ENCODE results near the gene SLC5A5. TPM values are rescaled to one million over a fixed set of nuclear protein-coding genes. Genes with fewer than 3 reads are reported as not detected.
A peak's percentile ranks its signal among the peaks of the same experiment; 100 is the strongest.

Gene SLC5A5
- total RNA-seq, 1 donor from 2014 or later, result 0.18 TPM

DNA sequence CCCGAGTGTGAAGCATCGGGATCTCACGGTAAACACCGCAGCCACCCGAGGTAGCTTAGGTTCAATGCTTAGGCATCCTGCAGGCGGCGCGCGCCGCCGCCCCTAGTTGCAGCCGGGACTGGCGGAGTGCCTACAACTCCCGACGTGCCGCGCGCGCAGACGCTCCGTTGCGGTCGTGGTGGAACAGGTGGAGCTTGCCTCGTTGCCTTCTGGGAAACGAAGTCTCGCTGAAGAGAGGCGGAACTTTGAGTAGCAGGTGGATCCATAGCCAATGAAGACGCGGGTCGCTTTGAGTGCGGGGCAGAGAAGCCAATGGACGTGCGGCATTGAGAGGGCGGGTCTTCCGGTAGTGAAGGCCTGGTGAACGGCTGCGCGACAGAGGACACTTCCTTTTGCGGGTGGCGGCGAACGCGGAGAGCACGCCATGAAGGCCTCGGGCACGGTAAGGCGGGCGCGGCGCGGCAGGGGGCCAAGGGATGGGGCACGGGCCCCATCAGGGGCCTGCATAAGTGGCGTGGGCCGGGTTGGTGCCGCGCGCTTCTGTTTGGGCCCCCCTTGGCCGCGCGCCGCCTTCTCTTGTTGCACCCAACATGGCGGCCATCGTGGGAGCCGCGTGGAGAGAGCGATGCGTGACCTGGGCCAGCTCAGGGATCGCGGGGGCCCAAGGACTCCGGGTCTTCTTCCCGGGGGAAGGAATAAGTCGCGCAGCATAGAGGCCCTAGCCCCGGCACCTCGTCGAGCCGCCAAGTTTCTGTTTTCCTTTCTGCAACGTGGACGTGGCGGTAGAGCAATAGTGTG lies 12.0 kb upstream of the SLC5A5 start, which contains the start of gene RPL18A:
Gene RPL18A (plus strand): TSS at position 378 of the 798 bp plus-strand sequence. CDS start 47 bp downstream, at position 425.
- TF ChIP-seq, protein P1, sequence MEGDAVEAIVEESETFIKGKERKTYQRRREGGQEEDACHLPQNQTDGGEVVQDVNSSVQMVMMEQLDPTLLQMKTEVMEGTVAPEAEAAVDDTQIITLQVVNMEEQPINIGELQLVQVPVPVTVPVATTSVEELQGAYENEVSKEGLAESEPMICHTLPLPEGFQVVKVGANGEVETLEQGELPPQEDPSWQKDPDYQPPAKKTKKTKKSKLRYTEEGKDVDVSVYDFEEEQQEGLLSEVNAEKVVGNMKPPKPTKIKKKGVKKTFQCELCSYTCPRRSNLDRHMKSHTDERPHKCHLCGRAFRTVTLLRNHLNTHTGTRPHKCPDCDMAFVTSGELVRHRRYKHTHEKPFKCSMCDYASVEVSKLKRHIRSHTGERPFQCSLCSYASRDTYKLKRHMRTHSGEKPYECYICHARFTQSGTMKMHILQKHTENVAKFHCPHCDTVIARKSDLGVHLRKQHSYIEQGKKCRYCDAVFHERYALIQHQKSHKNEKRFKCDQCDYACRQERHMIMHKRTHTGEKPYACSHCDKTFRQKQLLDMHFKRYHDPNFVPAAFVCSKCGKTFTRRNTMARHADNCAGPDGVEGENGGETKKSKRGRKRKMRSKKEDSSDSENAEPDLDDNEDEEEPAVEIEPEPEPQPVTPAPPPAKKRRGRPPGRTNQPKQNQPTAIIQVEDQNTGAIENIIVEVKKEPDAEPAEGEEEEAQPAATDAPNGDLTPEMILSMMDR (IDR thresholded peaks at IDR 0.05), result peak; percentile 83
- H3K4me1 ChIP-seq, result peaks cover 20% of the 10 kb centered on the region
- peak; percentile 99 for DNase-seq
- H3K9me3 ChIP-seq, result no peaks in the 10 kb centered on the region
- peaks cover 40% of the 10 kb centered on the region for H3K36me3 ChIP-seq
- intact Hi-C loops (cut with DNase I), result no loop called here
- ATAC-seq, result peak; percentile 97 to 98
- no peaks in the 10 kb centered on the region for H3K27me3 ChIP-seq (ENCODE audit: low read depth)
- peak within 1 kb of the TSS; percentile 100 for H3K4me3 ChIP-seq
- H3K27ac ChIP-seq, result peak within 1 kb of the TSS; percentile 92

- H3K36me3 ChIP-seq, result peaks cover 48% of the 10 kb centered on the region
- H3K27ac ChIP-seq, result peak overlapping the region; percentile 92
- H3K4me1 ChIP-seq, result peaks cover 26% of the 10 kb centered on the region
- TF ChIP-seq, protein P1 (IDR thresholded peaks at IDR 0.05), result no peak
- intact Hi-C loops (cut with DNase I), result no loop called here
- peak overlapping the region; percentile 100 for H3K4me3 ChIP-seq
- no peak for ATAC-seq
- no peaks in the 10 kb centered on the region for H3K9me3 ChIP-seq
- no peaks in the 10 kb centered on the region for H3K27me3 ChIP-seq (ENCODE audit: low read depth)
- no peak for DNase-seq
These were observed 11.3 kb upstream of the SLC5A5 start for GRCh38 chr19:17860331-17860992.

- Histone ChIP-seq H3K27me3 (ENCODE audit: low read depth) (no peaks in the 10 kb centered on the region), H3K9me3 (no peaks in the 10 kb centered on the region), H3K27ac (peak overlapping the region; percentile 92), H3K4me3 (peak overlapping the region; percentile 100), H3K36me3 (peaks cover 50% of the 10 kb centered on the region), H3K4me1 (peaks cover 31% of the 10 kb centered on the region)
- no peak for ATAC-seq
- TF ChIP-seq, protein P1 (IDR thresholded peaks at IDR 0.05), result no peak
- DNase-seq, result no peak
- intact Hi-C loops (cut with DNase I), result no loop called here
These were observed 10.8 kb upstream of the SLC5A5 start for GRCh38 chr19:17860993-17861360.

DNA sequence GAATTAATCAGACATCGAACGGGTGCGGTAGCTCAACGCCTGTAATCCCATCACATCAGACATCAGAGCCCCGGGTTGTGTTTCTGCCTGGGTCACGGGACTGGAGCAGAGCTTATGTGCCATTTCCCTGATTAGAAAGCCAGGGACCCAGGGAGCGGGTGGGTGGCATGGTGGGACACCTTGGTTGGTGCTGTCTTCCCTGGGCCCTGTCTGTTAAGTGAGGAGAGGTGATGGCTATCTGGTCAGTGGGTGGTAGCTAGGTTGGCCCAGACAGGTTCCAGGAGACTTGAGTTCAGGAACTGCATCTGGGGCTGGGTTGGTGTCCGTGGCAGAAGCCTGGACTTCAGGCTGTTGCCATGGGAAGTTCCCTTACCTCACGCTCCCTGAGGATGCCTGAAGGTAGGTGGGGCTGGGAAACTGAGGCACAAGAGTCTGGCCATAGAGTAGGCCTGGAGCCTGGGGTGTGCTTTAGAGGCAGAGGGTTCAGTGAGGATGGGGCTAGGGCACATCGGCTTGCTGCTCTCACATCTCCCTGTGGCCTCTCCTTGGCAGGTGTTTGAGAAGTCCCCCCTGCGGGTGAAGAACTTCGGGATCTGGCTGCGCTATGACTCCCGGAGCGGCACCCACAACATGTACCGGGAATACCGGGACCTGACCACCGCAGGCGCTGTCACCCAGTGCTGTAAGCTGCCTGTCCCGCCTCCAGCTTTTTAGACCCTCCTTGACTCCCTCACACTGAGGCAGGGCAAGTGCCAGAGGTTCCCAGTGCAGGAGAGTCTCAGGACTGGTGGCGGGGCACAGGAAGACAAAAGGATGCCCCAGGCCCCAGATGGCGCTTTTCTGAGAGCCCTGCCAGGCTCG lies 10.0 kb upstream of the SLC5A5 start:
- no peak overlapping the region for H3K27ac ChIP-seq
- no peaks in the 10 kb centered on the region for H3K9me3 ChIP-seq
- no peaks in the 10 kb centered on the region for H3K27me3 ChIP-seq (ENCODE audit: low read depth)
- peaks cover 32% of the 10 kb centered on the region for H3K4me1 ChIP-seq
- intact Hi-C loops (cut with DNase I), result no loop called here
- H3K36me3 ChIP-seq, result peaks cover 50% of the 10 kb centered on the region
- DNase-seq (no peak), ATAC-seq (no peak)
- TF ChIP-seq, protein P1 (IDR thresholded peaks at IDR 0.05), result no peak
- peak overlapping the region; percentile 100 for H3K4me3 ChIP-seq

Data from lower lobe of right lung (tissue), 2 donors.